ENCODE measurements around the gene ADAMTS16. TPM values are rescaled to one million over a fixed set of nuclear protein-coding genes. Genes with fewer than 3 reads are reported as not detected.

Gene ADAMTS16
- total RNA-seq, 2 experiments from 2014 or later: not detected

DNA sequence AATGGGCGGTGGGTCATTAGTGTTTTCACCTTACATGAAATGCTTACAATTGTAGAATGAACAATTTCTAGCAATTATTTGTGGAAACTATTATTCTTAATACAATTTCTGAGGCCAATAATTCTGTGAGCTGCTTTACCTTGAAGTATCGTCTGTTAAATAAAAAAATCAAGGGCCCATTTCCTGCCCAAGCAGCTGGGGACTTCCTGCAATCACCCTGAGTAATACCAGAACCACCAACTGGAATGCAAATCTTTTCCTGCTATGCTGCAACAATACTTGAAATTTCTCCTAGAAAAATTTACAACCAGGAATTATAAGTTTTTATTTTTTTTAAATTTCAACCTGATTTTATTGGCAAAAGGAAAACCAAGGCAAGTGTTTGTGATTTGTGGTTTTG, 52.6 kb downstream of the ADAMTS16 start:
- no peak overlapping the region for H3K27ac ChIP-seq (ENCODE audit: low read depth in 1 of 2, low read length in 2 of 2)
- ChIA-PET POLR2A (no interaction called here), CTCF (interaction anchor here (1.9 kb wide), 1 partner anchor 9 kb away, joined by 7 read pairs; no protein-coding TSS in a partner anchor)
- Mint-ChIP-seq H3K27ac (no peak overlapping the region), H3K4me3 (no peak overlapping the region), H3K9me3 (no peaks in the 10 kb centered on the region), H3K36me3 (ENCODE audit: low read depth) (no peaks in the 10 kb centered on the region), H3K27me3 (peaks cover 4% of the 10 kb centered on the region), H3K4me1 (ENCODE audit: low read depth) (no peaks in the 10 kb centered on the region)
- no peaks in the 10 kb centered on the region for H3K27me3 ChIP-seq (ENCODE audit: control insufficient read depth in 1 of 2, insufficient read depth in 2 of 2, low read length in 2 of 2)
- H3K4me3 ChIP-seq (ENCODE audit: low read length): no peak overlapping the region
- TF ChIP-seq, protein P1, sequence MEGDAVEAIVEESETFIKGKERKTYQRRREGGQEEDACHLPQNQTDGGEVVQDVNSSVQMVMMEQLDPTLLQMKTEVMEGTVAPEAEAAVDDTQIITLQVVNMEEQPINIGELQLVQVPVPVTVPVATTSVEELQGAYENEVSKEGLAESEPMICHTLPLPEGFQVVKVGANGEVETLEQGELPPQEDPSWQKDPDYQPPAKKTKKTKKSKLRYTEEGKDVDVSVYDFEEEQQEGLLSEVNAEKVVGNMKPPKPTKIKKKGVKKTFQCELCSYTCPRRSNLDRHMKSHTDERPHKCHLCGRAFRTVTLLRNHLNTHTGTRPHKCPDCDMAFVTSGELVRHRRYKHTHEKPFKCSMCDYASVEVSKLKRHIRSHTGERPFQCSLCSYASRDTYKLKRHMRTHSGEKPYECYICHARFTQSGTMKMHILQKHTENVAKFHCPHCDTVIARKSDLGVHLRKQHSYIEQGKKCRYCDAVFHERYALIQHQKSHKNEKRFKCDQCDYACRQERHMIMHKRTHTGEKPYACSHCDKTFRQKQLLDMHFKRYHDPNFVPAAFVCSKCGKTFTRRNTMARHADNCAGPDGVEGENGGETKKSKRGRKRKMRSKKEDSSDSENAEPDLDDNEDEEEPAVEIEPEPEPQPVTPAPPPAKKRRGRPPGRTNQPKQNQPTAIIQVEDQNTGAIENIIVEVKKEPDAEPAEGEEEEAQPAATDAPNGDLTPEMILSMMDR (IDR thresholded peaks at IDR 0.05): no peak
- DNase-seq (no peak), ATAC-seq (ENCODE audit: poor library complexity) (no peak)
- intact Hi-C loops (cut with DNase I, micrococcal nuclease): no loop called here
- no peaks in the 10 kb centered on the region for H3K9me3 ChIP-seq (ENCODE audit: control insufficient read depth in 1 of 2, insufficient read depth in 1 of 2, low read length in 2 of 2)
- H3K36me3 ChIP-seq (ENCODE audit: insufficient read depth, low read length): no peaks in the 10 kb centered on the region
- H3K4me1 ChIP-seq (ENCODE audit: insufficient read depth, low read length): no peaks in the 10 kb centered on the region

DNA sequence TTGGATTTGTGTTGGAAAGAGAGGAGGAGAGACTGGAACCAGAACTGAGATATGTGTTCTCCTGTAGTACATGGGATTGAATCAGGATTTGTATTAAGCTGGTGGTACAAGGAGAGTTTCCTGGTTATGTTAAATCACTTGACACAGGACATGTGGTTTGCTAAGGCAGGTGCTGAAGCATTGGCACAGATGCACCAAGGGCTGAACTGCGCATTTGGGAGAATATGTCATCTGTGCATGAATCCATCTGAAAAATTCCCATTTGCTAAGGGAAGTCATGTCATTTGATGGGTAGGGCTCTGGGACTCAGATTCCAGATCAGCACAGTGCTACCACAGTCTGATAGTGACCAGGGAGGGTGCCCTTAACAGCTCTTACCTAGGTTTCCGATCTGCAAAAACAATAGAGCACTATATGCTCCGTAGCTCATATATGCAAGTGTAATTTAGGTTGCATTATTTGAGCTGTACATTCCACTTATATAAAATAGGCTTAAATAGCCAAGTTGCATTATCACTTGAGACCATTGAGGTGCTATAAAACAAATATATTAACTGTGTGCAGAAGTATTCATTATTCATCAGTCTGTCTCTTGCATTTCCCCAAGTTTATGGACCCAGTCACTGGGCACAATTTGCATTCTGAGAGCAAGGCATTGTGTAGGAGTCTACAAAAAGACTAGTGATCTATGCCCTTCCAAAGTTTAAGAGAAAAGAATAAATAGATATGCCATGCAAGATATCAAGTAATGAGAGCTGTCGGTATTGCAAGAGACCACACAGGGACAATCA, 55.2 kb downstream of the ADAMTS16 start:
- POLR2A ChIA-PET: no interaction called here
- intact Hi-C loops (cut with DNase I, micrococcal nuclease): no loop called here
- ATAC-seq (ENCODE audit: poor library complexity) (no peak), DNase-seq (no peak)
- no peak overlapping the region for H3K27ac Mint-ChIP-seq
- peaks cover 4% of the 10 kb centered on the region for H3K27me3 Mint-ChIP-seq
- no peaks in the 10 kb centered on the region for H3K27me3 ChIP-seq (ENCODE audit: control insufficient read depth in 1 of 2, insufficient read depth in 2 of 2, low read length in 2 of 2)
- no peak overlapping the region for H3K4me3 ChIP-seq (ENCODE audit: low read length)
- no peaks in the 10 kb centered on the region for H3K9me3 Mint-ChIP-seq
- no peaks in the 10 kb centered on the region for H3K36me3 Mint-ChIP-seq (ENCODE audit: low read depth)
- H3K4me1 Mint-ChIP-seq (ENCODE audit: low read depth): no peaks in the 10 kb centered on the region
- no peak overlapping the region for H3K4me3 Mint-ChIP-seq
- TF ChIP-seq, protein P1 (IDR thresholded peaks at IDR 0.05): no peak
- CTCF ChIA-PET: no interaction called here
- no peaks in the 10 kb centered on the region for H3K4me1 ChIP-seq (ENCODE audit: insufficient read depth, low read length)
- H3K36me3 ChIP-seq (ENCODE audit: insufficient read depth, low read length): no peaks in the 10 kb centered on the region
- no peaks in the 10 kb centered on the region for H3K9me3 ChIP-seq (ENCODE audit: control insufficient read depth in 1 of 2, insufficient read depth in 1 of 2, low read length in 2 of 2)
- H3K27ac ChIP-seq (ENCODE audit: low read depth in 1 of 2, low read length in 2 of 2): no peak overlapping the region

DNA sequence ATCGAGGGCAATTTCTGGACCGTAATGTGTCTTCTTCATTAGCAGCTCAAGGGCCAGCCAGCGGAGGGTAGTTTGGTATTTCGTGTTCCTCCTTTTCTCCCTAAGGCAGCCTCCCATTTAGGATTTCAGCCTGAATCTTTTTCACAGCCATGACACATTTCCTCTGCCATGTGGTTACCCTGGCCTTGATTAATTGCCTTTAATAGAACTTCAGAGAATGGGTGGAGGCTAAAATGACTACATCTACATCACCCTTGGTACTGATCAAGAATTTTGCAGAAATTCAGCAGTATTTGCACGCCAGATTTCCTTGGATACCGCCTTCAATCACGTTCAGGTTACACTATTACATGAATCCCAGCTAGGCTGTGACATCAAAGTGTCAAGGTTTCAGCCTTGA, 58.0 kb downstream of the ADAMTS16 start:
- CTCF ChIA-PET: no interaction called here
- no peak overlapping the region for H3K27ac ChIP-seq (ENCODE audit: low read depth in 1 of 2, low read length in 2 of 2)
- TF ChIP-seq, protein P1 (IDR thresholded peaks at IDR 0.05): no peak
- POLR2A ChIA-PET: no interaction called here
- H3K36me3 ChIP-seq (ENCODE audit: insufficient read depth, low read length): no peaks in the 10 kb centered on the region
- Mint-ChIP-seq H3K4me1 (ENCODE audit: low read depth) (no peaks in the 10 kb centered on the region), H3K36me3 (ENCODE audit: low read depth) (no peaks in the 10 kb centered on the region), H3K4me3 (no peak overlapping the region), H3K9me3 (no peaks in the 10 kb centered on the region), H3K27me3 (no peaks in the 10 kb centered on the region), H3K27ac (no peak overlapping the region)
- intact Hi-C loops (cut with DNase I, micrococcal nuclease): no loop called here
- ATAC-seq (ENCODE audit: poor library complexity) (no peak), DNase-seq (no peak)
- no peaks in the 10 kb centered on the region for H3K9me3 ChIP-seq (ENCODE audit: control insufficient read depth in 1 of 2, insufficient read depth in 1 of 2, low read length in 2 of 2)
- H3K27me3 ChIP-seq (ENCODE audit: control insufficient read depth in 1 of 2, insufficient read depth in 2 of 2, low read length in 2 of 2): no peaks in the 10 kb centered on the region
- H3K4me1 ChIP-seq (ENCODE audit: insufficient read depth, low read length): no peaks in the 10 kb centered on the region
- no peak overlapping the region for H3K4me3 ChIP-seq (ENCODE audit: low read length)

Data from CD4-positive, alpha-beta T cell (primary cell).